Tibial nerve (tissue), 4 donors: ENCODE data around the gene GALR2. TPM values are rescaled to one million over a fixed set of nuclear protein-coding genes. Genes with fewer than 3 reads are reported as not detected.

Source experiments
- DNase-seq, 2 donors: peaks; one replicate each; pipeline ENCODE4 v3.0.0-alpha.2; 2019; ENCODE audit warnings: low spot score in 2 of 2
- H3K27ac ChIP-seq, 4 donors: fragments of 200-600 bp; sonication (generic) in 3 of 4; one replicate each; pipeline ENCODE4 v1.5.1; 2017 to 2019; ENCODE audit warnings: mild to moderate bottlenecking in 1 of 4
- H3K27me3 ChIP-seq, 2 donors: fragments of 200-600 bp; sonication (generic) in 1 of 2; one replicate each; pipeline versions ENCODE4 v1.5.1 to v1.6.0; 2017 to 2019
- H3K36me3 ChIP-seq, 3 donors: fragments of 200-600 bp; sonication (generic); one replicate each; pipeline ENCODE4 v1.5.1; 2018 to 2019
- H3K4me1 ChIP-seq, 4 donors: fragments of 200-600 bp; sonication (generic) in 3 of 4; one replicate each; pipeline ENCODE4 v1.5.1; 2017 to 2019
- H3K4me3 ChIP-seq, 4 donors: fragments of 200-600 bp; sonication (generic) in 3 of 4; one replicate each; pipeline ENCODE4 v1.5.1; 2017 to 2019; ENCODE audit warnings: mild to moderate bottlenecking in 1 of 4, moderate library complexity in 1 of 4
- H3K9me3 ChIP-seq, 4 donors: fragments of 200-600 bp; sonication (generic) in 3 of 4; one replicate each; pipeline ENCODE4 v1.5.1; 2017 to 2019
- CTCF ChIP-seq, 5 experiments: fragments of 200-600 bp in 3 of 5; fragments of 450-650 bp in 2 of 5; sonication (generic) in 3 of 5; IDR thresholded peaks; one replicate each; pipeline ENCODE4 v1.5.1; 2016 to 2019; ENCODE audit warnings: antibody characterized with exemption in 5 of 5, mild to moderate bottlenecking in 3 of 5, moderate library complexity in 2 of 5
- EP300 ChIP-seq, 2 donors: sonication (generic); formaldehyde crosslinking; IDR thresholded peaks; one replicate each; pipeline ENCODE4 v1.6.1; 2017; ENCODE audit warnings: antibody characterized with exemption in 2 of 2, mild to moderate bottlenecking in 1 of 2
- POLR2A ChIP-seq, 2 donors: fragments of 450-650 bp; IDR thresholded peaks; one replicate each; pipeline ENCODE4 v1.6.1; 2017; ENCODE audit warnings: antibody characterized with exemption in 2 of 2, mild to moderate bottlenecking in 2 of 2, moderate library complexity in 2 of 2
- WGBS, 2 donors: methylation state at CpG; one replicate each; pipeline ENCODE4 v1.1.5; 2018; 5-methylcytosine and 5-hydroxymethylcytosine counted together
- total RNA-seq, 4 donors: library from RNA; depleted of rRNA; stranded (reverse); fragments of >200 nt; gene quantifications; one replicate each; pipeline ENCODE4 v1.1.0, GENCODE V29; 2016

GALR2 gene
- total RNA-seq, 4 donors from 2014 or later: not detected

- Histone ChIP-seq H3K4me1 (peaks cover 0 to 21% (median 12%) of the 10 kb centered on the region in 4 donors), H3K9me3 (no peaks in the 10 kb centered on the region), H3K27ac (no peak overlapping the region), H3K27me3 (no peaks in the 10 kb centered on the region), H3K36me3 (peaks cover 0 to 2% (median 0%) of the 10 kb centered on the region in 3 donors), H3K4me3 (no peak overlapping the region)
- 60 to 68% methylated on average over 3 of the region's 3 CpGs for WGBS, 2 donors
- TF ChIP-seq EP300 (IDR thresholded peaks at IDR 0.05) (no peak), CTCF (IDR thresholded peaks at IDR 0.05) (no peak), POLR2A (IDR thresholded peaks at IDR 0.05) (no peak)
- no peak for DNase-seq
Observed at GRCh38 chr17:76106703-76107102, 32.1 kb downstream of the GALR2 start.

DNA sequence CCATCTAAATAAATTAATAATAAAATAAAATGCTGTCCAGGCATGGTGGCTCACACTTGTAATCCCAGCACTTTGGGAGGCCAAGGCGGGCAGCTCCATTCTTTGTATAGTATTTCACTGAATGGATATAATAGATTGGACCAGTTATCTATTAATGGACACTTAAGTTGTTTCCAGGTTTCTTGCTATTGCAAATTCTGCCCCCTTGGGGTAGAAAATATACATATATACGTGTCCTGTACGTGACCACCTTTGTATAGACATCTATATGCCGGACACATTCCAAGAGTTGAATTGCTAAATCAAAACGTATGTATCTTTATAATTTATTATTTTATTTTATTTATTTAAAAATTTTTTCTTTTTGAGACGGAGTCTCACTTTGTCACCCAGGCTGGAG is 32.9 kb downstream of the GALR2 start:
- H3K4me1 ChIP-seq: peaks cover 0 to 13% (median 7%) of the 10 kb centered on the region in 4 donors
- no peaks in the 10 kb centered on the region for H3K9me3 ChIP-seq
- H3K27me3 ChIP-seq: no peaks in the 10 kb centered on the region
- H3K27ac ChIP-seq: no peak overlapping the region
- no peaks in the 10 kb centered on the region for H3K36me3 ChIP-seq
- TF ChIP-seq POLR2A (IDR thresholded peaks at IDR 0.05) (no peak), CTCF (IDR thresholded peaks at IDR 0.05) (no peak), EP300 (IDR thresholded peaks at IDR 0.05) (no peak)
- no peak for DNase-seq
- 79 to 83% methylated on average over 6 of the region's 6 CpGs for WGBS, 2 donors
- H3K4me3 ChIP-seq: no peak overlapping the region

- 82 to 83% methylated on average over 2 of the region's 2 CpGs for WGBS, 2 donors
Observed at GRCh38 chr17:76111956-76112355, 37.4 kb downstream of the GALR2 start.

GRCh38 chr17:76115138-76115754 is 40.7 kb downstream of the GALR2 start:
- Histone ChIP-seq H3K4me3 (no peak overlapping the region), H3K4me1 (no peaks in the 10 kb centered on the region), H3K27ac (no peak overlapping the region), H3K36me3 (no peaks in the 10 kb centered on the region), H3K9me3 (no peaks in the 10 kb centered on the region), H3K27me3 (no peaks in the 10 kb centered on the region)
- TF ChIP-seq EP300 (IDR thresholded peaks at IDR 0.05) (no peak), POLR2A (IDR thresholded peaks at IDR 0.05) (no peak), CTCF (IDR thresholded peaks at IDR 0.05) (no peak)
- DNase-seq: no peak
- 89 to 91% methylated on average over 7 of the region's 7 CpGs for WGBS, 2 donors

More at GRCh38 chr17:76111956-76112355, 37.4 kb downstream of the GALR2 start:
- no peaks in the 10 kb centered on the region for H3K4me1 ChIP-seq
- no peak for TF ChIP-seq EP300 (IDR thresholded peaks at IDR 0.05)
- TF ChIP-seq POLR2A (IDR thresholded peaks at IDR 0.05): no peak
- no peak for TF ChIP-seq CTCF (IDR thresholded peaks at IDR 0.05)
- no peak for DNase-seq
- no peaks in the 10 kb centered on the region for H3K27me3 ChIP-seq
- no peak overlapping the region for H3K4me3 ChIP-seq
- H3K27ac ChIP-seq: no peak overlapping the region
- H3K9me3 ChIP-seq: no peaks in the 10 kb centered on the region
- no peaks in the 10 kb centered on the region for H3K36me3 ChIP-seq

DNA sequence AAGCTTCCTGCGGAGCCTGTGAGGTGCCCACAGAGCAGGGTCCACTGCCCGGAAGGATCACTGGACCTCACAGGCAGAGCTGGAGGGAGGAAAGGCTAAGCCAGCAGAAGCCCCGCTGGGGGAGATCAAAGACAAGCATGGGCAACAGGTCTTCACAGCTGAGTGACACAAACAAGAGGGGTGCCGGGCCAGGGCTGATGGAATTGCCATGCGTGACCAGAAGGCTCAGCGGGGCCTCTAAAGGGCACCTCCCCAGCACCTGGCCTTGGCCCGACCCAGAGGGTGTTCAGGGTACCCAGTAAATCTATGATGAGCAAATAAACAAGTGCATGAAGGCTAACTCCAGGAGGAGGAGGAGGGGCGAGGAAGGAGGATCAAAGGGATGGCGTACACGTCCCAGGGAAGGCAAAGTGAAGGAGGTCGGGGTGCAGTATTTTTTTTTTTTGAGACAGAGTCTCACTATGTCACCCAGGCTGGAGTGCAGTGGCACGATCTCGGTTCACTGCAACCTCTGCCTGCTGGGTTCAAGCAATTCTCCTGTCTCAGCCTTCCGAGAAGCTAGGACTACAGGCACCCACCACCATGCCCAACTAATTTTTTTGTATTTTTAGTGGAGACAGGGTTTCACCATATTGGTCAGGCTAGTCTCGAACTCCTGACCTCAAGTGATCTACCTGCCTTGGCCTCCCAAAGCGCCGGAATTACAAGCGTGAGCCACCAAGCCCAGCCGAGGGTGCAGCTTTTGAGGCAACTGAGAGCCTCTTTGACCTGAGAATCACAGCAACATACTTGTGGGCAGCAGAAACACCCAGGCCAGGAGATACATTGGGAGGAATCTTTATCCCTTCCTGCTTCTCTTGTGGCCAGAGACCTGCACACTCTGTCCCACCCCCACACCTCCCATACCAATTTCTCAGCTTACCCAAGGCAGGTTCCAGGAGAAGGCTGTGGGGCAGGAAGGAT is 45.1 kb downstream of the GALR2 start:
- Histone ChIP-seq H3K36me3 (no peaks in the 10 kb centered on the region), H3K4me3 (no peak overlapping the region), H3K27me3 (no peaks in the 10 kb centered on the region), H3K9me3 (no peaks in the 10 kb centered on the region), H3K27ac (no peak overlapping the region), H3K4me1 (peaks cover 0 to 14% (median 10%) of the 10 kb centered on the region in 4 donors)
- WGBS, 2 donors: 76 to 80% methylated on average over 19 of the region's 19 CpGs
- TF ChIP-seq CTCF (IDR thresholded peaks at IDR 0.05) (no peak), EP300 (IDR thresholded peaks at IDR 0.05) (no peak), POLR2A (IDR thresholded peaks at IDR 0.05) (no peak)
- DNase-seq: no peak
